ENCODE results near the gene HERC4. TPM values are rescaled to one million over a fixed set of nuclear protein-coding genes. Genes with fewer than 3 reads are reported as not detected.
A peak's percentile ranks its signal among the peaks of the same experiment; 100 is the strongest.

Gene HERC4
- total and polyA plus RNA-seq, 9 of the 15 experiments (the other 6 are each of a cell fraction or from before 2014, with no cell fraction given): 12.5 to 33.5 (median 22.8) TPM

- TF ChIP-seq MNT (conservative IDR thresholded peaks at IDR 0.05) (peak; percentile 100), EZH2 (IDR thresholded peaks at IDR 0.05; ENCODE audit: borderline replicate concordance, low read depth, low read length) (no peak), CBFA2T3 (IDR thresholded peaks at IDR 0.05) (peak; percentile 56), ZNF354B (CRISPR knock-in tag; IDR thresholded peaks at IDR 0.05) (no peak), KHSRP (IDR thresholded peaks at IDR 0.05) (no peak), PML (IDR thresholded peaks at IDR 0.05; ENCODE audit: low read length) (peak; percentile 71; the same call in 1 of the 2 replicates), SP1 (CRISPR knock-in tag; IDR thresholded peaks at IDR 0.05) (peak; percentile 63), ZNF263 (CRISPR knock-in tag; IDR thresholded peaks at IDR 0.05; ENCODE audit: borderline replicate concordance) (peak; percentile 65; the same call in 1 of the 2 replicates), ZNF224 (CRISPR knock-in tag; IDR thresholded peaks at IDR 0.05) (no peak), MAX (CRISPR knock-in tag; IDR thresholded peaks at IDR 0.05) (peak; percentile 96), RBM14 (IDR thresholded peaks at IDR 0.05; ENCODE audit: borderline replicate concordance, insufficient read depth, low read depth, low read length) (no peak), ZNF146 (CRISPR knock-in tag; IDR thresholded peaks at IDR 0.05; ENCODE audit: unreplicated experiment) (no peak), HLTF (IDR thresholded peaks at IDR 0.05) (no peak), ZBTB26 (CRISPR knock-in tag; IDR thresholded peaks at IDR 0.05) (no peak), GABPA (tag; conservative IDR thresholded peaks at IDR 0.05; ENCODE audit: low read depth) (peak; percentile 68), ZNF764 (CRISPR knock-in tag; IDR thresholded peaks at IDR 0.05; ENCODE audit: low read depth) (no peak), MCM3 (IDR thresholded peaks at IDR 0.05) (no peak)
- TF ChIP-seq, protein P1, sequence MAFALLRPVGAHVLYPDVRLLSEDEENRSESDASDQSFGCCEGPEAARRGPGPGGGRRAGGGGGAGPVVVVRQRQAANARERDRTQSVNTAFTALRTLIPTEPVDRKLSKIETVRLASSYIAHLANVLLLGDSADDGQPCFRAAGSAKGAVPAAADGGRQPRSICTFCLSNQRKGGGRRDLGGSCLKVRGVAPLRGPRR (CRISPR knock-in tag; IDR thresholded peaks at IDR 0.05): no peak
- TF ChIP-seq, protein P2, sequence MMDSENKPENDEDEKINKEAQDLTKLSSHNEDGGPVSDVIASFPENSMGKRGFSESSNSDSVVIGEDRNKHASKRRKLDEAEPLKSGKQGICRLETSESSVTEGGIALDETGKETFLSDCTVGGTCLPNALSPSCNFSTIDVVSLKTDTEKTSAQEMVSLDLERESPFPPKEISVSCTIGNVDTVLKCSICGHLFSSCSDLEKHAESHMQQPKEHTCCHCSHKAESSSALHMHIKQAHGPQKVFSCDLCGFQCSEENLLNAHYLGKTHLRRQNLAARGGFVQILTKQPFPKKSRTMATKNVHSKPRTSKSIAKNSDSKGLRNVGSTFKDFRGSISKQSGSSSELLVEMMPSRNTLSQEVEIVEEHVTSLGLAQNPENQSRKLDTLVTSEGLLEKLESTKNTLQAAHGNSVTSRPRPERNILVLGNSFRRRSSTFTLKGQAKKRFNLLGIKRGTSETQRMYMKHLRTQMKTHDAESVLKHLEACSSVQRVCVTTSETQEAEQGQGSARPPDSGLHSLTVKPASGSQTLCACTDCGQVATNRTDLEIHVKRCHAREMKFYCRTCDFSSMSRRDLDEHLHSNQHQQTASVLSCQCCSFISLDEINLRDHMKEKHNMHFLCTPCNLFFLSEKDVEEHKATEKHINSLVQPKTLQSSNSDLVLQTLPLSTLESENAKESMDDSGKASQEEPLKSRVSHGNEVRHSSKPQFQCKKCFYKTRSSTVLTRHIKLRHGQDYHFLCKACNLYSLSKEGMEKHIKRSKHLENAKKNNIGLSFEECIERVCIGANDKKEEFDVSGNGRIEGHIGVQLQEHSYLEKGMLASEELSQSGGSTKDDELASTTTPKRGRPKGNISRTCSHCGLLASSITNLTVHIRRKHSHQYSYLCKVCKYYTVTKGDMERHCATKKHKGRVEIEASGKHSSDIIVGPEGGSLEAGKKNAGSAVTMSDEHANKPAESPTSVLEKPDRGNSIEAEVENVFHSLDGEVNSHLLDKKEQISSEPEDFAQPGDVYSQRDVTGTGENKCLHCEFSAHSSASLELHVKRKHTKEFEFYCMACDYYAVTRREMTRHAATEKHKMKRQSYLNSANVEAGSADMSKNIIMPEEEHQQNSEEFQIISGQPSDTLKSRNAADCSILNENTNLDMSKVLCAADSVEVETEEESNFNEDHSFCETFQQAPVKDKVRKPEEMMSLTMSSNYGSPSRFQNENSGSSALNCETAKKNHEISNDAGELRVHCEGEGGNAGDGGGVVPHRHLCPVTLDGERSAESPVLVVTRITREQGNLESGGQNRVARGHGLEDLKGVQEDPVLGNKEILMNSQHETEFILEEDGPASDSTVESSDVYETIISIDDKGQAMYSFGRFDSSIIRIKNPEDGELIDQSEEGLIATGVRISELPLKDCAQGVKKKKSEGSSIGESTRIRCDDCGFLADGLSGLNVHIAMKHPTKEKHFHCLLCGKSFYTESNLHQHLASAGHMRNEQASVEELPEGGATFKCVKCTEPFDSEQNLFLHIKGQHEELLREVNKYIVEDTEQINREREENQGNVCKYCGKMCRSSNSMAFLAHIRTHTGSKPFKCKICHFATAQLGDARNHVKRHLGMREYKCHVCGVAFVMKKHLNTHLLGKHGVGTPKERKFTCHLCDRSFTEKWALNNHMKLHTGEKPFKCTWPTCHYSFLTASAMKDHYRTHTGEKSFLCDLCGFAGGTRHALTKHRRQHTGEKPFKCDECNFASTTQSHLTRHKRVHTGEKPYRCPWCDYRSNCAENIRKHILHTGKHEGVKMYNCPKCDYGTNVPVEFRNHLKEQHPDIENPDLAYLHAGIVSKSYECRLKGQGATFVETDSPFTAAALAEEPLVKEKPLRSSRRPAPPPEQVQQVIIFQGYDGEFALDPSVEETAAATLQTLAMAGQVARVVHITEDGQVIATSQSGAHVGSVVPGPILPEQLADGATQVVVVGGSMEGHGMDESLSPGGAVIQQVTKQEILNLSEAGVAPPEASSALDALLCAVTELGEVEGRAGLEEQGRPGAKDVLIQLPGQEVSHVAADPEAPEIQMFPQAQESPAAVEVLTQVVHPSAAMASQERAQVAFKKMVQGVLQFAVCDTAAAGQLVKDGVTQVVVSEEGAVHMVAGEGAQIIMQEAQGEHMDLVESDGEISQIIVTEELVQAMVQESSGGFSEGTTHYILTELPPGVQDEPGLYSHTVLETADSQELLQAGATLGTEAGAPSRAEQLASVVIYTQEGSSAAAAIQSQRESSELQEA (IDR thresholded peaks at IDR 0.05; ENCODE audit: low read depth): no peak
Observed at GRCh38 chr10:67884313-67884841, 190.7 kb downstream of the HERC4 start, which contains the start of gene SIRT1 (continued).
